GM23338 (cell line): Measurements from ENCODE around the gene URI1.

Source experiments
- EZH2 ChIP-seq: fragments of 200-600 bp; sonication (generic); IDR thresholded peaks from one replicate; pipeline ENCODE4 v1.8.0; 2017; ENCODE audit warnings: antibody characterized with exemption, mild to moderate bottlenecking, low read depth; ENCODE audit not compliant: unreplicated experiment
- EZH2phosphoT487 ChIP-seq: fragments of 200-600 bp; sonication (generic); IDR thresholded peaks from one replicate; pipeline ENCODE4 v1.8.1; 2018; ENCODE audit warnings: antibody characterized with exemption; ENCODE audit not compliant: unreplicated experiment
- POLR2AphosphoS5 ChIP-seq: IDR thresholded peaks from 2 replicates; pipeline ENCODE4 v1.6.1; 2016; ENCODE audit warnings: antibody characterized with exemption, low read depth
- REST ChIP-seq: IDR thresholded peaks from one replicate; pipeline ENCODE4 v1.6.1; 2018; ENCODE audit warnings: antibody characterized with exemption; ENCODE audit not compliant: unreplicated experiment
- STAT1 ChIP-seq: IDR thresholded peaks from one replicate; pipeline ENCODE4 v1.6.1; 2016; ENCODE audit warnings: antibody characterized with exemption; ENCODE audit not compliant: unreplicated experiment
- TF ChIP-seq, protein P1 (sequence below), 2 experiments: fragments of 200-600 bp in 1 of 2; sonication (generic) in 1 of 2; conservative IDR thresholded peaks; 2 replicates each; pipeline versions ENCODE4 v1.5.1 to v1.6.1; 2016 to 2017; ENCODE audit warnings: antibody characterized with exemption in 2 of 2, low read depth in 2 of 2, mild to moderate bottlenecking in 2 of 2, moderate library complexity in 1 of 2

DNA sequence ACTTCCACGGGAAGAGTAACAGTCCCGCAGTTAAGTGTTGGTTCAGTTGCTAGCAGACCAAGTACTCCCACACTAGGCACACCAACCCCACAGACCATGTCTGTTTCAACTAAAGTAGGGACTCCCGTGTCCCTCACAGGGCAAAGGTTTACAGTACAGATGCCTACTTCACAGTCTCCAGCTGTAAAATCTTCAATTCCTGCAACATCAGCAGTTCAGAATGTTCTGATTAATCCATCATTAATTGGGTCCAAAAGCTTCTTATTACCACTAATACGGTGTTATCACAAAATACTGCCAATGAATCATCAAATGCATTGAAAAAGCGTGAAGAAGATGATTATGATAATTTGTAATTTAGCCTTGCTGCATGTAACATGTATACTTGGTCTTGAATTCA is 95.8 kb downstream of the URI1 start:
- TF ChIP-seq EZH2, result no peak
- TF ChIP-seq, protein P1, sequence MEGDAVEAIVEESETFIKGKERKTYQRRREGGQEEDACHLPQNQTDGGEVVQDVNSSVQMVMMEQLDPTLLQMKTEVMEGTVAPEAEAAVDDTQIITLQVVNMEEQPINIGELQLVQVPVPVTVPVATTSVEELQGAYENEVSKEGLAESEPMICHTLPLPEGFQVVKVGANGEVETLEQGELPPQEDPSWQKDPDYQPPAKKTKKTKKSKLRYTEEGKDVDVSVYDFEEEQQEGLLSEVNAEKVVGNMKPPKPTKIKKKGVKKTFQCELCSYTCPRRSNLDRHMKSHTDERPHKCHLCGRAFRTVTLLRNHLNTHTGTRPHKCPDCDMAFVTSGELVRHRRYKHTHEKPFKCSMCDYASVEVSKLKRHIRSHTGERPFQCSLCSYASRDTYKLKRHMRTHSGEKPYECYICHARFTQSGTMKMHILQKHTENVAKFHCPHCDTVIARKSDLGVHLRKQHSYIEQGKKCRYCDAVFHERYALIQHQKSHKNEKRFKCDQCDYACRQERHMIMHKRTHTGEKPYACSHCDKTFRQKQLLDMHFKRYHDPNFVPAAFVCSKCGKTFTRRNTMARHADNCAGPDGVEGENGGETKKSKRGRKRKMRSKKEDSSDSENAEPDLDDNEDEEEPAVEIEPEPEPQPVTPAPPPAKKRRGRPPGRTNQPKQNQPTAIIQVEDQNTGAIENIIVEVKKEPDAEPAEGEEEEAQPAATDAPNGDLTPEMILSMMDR (conservative IDR thresholded peaks at IDR 0.05; ENCODE audit: low read depth in 2 of 2), result no peak
- TF ChIP-seq REST, result no peak
- no peak for TF ChIP-seq POLR2AphosphoS5
- TF ChIP-seq STAT1, result no peak
- no peak for TF ChIP-seq EZH2phosphoT487
